Calu3 (cell line): Measurements from ENCODE around the gene DSC2. TPM values are rescaled to one million over a fixed set of nuclear protein-coding genes. Genes with fewer than 3 reads are reported as not detected.

Experiments
- BruUV-seq: library from RNA; stranded (reverse); fragments of 400-500 nt; replicated peaks from 2 replicates; lab custom pipeline; 2021; lab: Mats Ljungman, UMichigan
- CTCF ChIA-PET: fragments of 300-600 bp; sonication (Branson Sonifier 250); formaldehyde crosslinking; loops from one replicate; lab custom pipeline; 2022; ENCODE audit warnings: antibody characterized with exemption; lab: Charles Lee
- DNase-seq: peaks from one replicate; pipeline ENCODE4 v3.0.0; 2022
- H3K27ac Mint-ChIP-seq: one replicate; pipeline ENCODE4 v1.8.0; 2022; ENCODE audit warnings: mixed read lengths; ENCODE audit not compliant: unreplicated experiment
- H3K27me3 Mint-ChIP-seq: one replicate; pipeline ENCODE4 v1.8.0; 2022; ENCODE audit warnings: mixed read lengths; ENCODE audit not compliant: unreplicated experiment
- H3K36me3 Mint-ChIP-seq: one replicate; pipeline ENCODE4 v1.8.0; 2022; ENCODE audit warnings: mild to moderate bottlenecking, moderate library complexity, mixed read lengths; ENCODE audit not compliant: insufficient read depth, unreplicated experiment
- H3K4me1 Mint-ChIP-seq: one replicate; pipeline ENCODE4 v1.8.0; 2022; ENCODE audit warnings: mild to moderate bottlenecking, low read depth, mixed read lengths; ENCODE audit not compliant: unreplicated experiment
- H3K4me3 Mint-ChIP-seq: one replicate; pipeline ENCODE4 v1.8.0; 2022; ENCODE audit warnings: mild to moderate bottlenecking, low read depth, moderate library complexity, mixed read lengths; ENCODE audit not compliant: unreplicated experiment
- H3K9me3 Mint-ChIP-seq: one replicate; pipeline ENCODE4 v1.8.0; 2022; ENCODE audit warnings: low read depth, mixed read lengths; ENCODE audit not compliant: unreplicated experiment
- intact Hi-C: fragments of 100-400 bp; cut with micrococcal nuclease; formaldehyde crosslinking; loops from one replicate; pipeline ENCODE4 v1.10.0; 2022; ENCODE audit not compliant: unreplicated experiment
- total RNA-seq: library from RNA; stranded (reverse); gene quantifications from 2 replicates; pipeline ENCODE4 v1.2.3, GENCODE V29; 2022
- TF ChIP-seq, protein P1 (sequence below): fragments of 200-600 bp; IDR thresholded peaks from one replicate; pipeline ENCODE4 v1.8.0; 2022; ENCODE audit warnings: antibody characterized with exemption; ENCODE audit not compliant: unreplicated experiment

The DSC2 gene
- total RNA-seq, 1 experiment from 2014 or later, result 42.4 TPM

DNA sequence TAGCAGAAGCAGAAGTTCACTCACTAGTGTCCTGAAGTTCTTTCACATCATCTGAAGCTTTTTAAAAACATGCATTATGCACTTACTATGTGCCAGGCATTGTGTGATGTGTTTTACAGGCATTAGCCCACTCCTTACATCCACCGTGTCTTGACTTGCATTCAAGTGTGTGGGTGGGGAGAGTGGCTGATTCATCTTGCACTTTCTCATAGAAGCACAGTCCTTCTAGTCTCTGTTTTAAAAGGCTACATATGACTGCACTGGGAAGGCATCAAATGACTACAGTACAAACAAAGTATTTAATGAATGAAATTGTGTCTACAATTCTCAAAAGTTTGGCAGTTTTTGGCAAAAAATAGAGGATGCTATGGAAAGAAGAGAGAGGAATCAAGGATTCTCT is 38.1 kb downstream of the DSC2 start:
- Mint-ChIP-seq H3K4me1 (no peaks in the 10 kb centered on the region), H3K27ac (no peak overlapping the region), H3K27me3 (no peaks in the 10 kb centered on the region), H3K36me3 (peaks cover 15% of the 10 kb centered on the region), H3K4me3 (no peak overlapping the region), H3K9me3 (no peaks in the 10 kb centered on the region)
- no peak for DNase-seq
- CTCF ChIA-PET, result no interaction called here
- no TSS peak for BruUV-seq
- TF ChIP-seq, protein P1, sequence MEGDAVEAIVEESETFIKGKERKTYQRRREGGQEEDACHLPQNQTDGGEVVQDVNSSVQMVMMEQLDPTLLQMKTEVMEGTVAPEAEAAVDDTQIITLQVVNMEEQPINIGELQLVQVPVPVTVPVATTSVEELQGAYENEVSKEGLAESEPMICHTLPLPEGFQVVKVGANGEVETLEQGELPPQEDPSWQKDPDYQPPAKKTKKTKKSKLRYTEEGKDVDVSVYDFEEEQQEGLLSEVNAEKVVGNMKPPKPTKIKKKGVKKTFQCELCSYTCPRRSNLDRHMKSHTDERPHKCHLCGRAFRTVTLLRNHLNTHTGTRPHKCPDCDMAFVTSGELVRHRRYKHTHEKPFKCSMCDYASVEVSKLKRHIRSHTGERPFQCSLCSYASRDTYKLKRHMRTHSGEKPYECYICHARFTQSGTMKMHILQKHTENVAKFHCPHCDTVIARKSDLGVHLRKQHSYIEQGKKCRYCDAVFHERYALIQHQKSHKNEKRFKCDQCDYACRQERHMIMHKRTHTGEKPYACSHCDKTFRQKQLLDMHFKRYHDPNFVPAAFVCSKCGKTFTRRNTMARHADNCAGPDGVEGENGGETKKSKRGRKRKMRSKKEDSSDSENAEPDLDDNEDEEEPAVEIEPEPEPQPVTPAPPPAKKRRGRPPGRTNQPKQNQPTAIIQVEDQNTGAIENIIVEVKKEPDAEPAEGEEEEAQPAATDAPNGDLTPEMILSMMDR, result no peak
- intact Hi-C loops, result no loop called here

DNA sequence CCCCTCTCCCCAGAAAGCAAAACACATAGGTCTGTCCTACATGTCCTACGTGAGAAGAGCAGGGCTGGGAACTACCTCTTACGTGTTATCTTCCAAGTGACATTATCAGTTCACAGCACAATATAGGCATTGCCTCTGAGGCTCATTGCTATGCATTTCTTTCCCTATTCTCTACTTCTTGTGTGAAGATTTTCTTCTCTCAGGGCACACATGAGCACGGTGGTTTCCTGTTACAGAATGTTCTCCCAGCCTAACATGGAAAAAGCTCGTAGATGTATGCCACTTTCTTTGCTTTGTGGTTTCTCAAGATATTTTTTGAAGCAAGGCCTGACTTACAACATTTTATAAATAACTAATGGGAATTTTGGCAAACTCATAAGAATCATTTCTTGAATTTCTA is 40.3 kb downstream of the DSC2 start:
- DNase-seq, result no peak
- BruUV-seq, result no TSS peak
- CTCF ChIA-PET, result interaction anchor here (0.5 to 0.6 kb wide), 2 partner anchors 60 to 177 kb away, joined by 3 to 7 read pairs; no protein-coding TSS in a partner anchor
- H3K27ac Mint-ChIP-seq, result peak overlapping the region; percentile 21
- H3K27me3 Mint-ChIP-seq, result no peaks in the 10 kb centered on the region
- peaks cover 2% of the 10 kb centered on the region for H3K36me3 Mint-ChIP-seq
- no peaks in the 10 kb centered on the region for H3K9me3 Mint-ChIP-seq
- TF ChIP-seq, protein P1, result no peak
- no peaks in the 10 kb centered on the region for H3K4me1 Mint-ChIP-seq
- H3K4me3 Mint-ChIP-seq, result no peak overlapping the region
- intact Hi-C loops, result no loop called here

DNA sequence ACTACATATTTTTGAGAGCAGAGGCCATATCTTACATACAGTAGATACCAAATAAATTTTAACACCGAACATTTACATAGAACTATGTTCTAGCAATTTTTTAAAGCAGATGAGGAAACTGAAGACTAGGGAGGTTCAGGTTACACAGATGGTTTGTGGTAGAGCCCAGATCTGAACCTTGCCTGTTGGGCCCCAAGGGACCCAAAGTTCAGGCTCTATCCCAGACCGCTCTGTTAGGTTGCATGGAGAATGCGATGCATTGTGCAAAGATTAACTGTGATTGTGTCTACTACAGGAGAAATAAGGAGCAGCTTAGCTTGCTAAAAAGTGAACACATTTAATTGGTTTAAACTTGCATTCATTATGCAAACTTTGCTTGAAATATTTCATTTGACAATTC is 43.3 kb downstream of the DSC2 start:
- no peaks in the 10 kb centered on the region for H3K36me3 Mint-ChIP-seq
- BruUV-seq, result no TSS peak
- CTCF ChIA-PET, result no interaction called here
- H3K27me3 Mint-ChIP-seq, result no peaks in the 10 kb centered on the region
- no peak for DNase-seq
- TF ChIP-seq, protein P1, result no peak
- no peak overlapping the region for H3K27ac Mint-ChIP-seq
- intact Hi-C loops, result no loop called here
- H3K9me3 Mint-ChIP-seq, result no peaks in the 10 kb centered on the region
- no peaks in the 10 kb centered on the region for H3K4me1 Mint-ChIP-seq
- no peak overlapping the region for H3K4me3 Mint-ChIP-seq

DNA sequence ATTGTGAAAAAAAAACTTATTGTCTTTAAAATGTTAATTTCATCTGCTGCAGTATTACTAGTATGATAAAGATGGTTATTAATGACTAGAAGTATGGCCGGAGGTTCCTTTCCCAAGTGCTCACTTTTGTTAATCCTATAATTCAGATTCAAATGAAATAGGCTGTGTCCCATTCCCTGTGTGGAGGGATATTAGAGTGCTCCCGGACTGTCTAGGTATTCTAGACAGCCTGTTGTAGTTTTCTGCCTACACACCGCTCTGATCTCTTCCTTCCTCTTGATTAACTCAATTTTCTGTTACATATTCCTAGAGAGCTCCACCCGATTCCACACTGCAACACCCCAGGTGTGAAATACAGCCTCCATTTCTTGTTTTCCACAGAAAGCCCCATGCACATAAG is 44.3 kb downstream of the DSC2 start:
- TF ChIP-seq, protein P1, result no peak
- CTCF ChIA-PET, result no interaction called here
- BruUV-seq, result no TSS peak
- no peaks in the 10 kb centered on the region for H3K36me3 Mint-ChIP-seq
- no peaks in the 10 kb centered on the region for H3K4me1 Mint-ChIP-seq
- H3K27me3 Mint-ChIP-seq, result no peaks in the 10 kb centered on the region
- H3K9me3 Mint-ChIP-seq, result peaks cover 3% of the 10 kb centered on the region
- no peak overlapping the region for H3K4me3 Mint-ChIP-seq
- no peak overlapping the region for H3K27ac Mint-ChIP-seq
- intact Hi-C loops, result no loop called here
- DNase-seq, result no peak
